Measurements from ENCODE around the gene GDPD5. TPM values are rescaled to one million over a fixed set of nuclear protein-coding genes. Genes with fewer than 3 reads are reported as not detected.
A peak's percentile ranks its signal among the peaks of the same experiment; 100 is the strongest.

Gene GDPD5
- polyA plus RNA-seq, 4 donors: 7.5 to 15.4 (median 11.3) TPM

DNA sequence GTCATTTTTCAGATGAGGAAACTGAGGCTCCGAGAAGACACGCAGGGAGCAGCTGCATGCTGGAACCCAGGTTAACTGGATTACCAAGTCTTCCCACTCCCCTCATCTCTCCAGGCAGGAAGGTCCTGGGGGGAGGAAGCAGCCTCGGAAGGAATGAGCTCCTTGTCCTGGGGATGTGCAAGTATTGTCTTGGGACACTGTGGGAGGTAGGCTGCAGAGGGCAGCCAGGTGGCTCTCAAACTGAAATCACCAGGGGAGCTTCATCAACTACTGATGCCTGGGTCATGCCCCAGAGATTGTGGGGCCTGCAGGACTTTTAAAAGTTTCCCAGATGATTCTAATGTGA lies 7.6 kb downstream of the GDPD5 start:
- no peak for DNase-seq (ENCODE audit: low read depth in 4 of 4, low spot score in 3 of 4)

DNA sequence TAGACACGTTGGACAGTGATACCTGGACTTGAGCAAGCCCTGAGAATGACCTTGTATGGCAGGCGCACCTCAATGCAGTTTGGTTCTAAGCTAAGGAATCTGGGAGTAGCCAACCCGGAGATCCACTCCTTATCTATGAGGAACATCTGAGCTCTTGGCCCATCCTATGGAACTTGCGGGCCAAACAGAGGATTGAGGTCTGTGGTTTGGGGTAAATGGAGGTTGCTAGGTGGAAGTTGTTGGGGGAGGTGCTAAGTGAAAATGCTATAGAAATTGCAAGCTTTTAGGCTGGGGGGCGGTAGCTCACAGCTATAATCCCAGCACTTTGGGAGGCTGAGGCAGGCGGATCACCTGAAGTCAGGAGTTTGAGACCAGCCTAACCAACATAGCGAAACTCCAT lies 8.9 kb downstream of the GDPD5 start:
- no peak for DNase-seq (ENCODE audit: low read depth in 4 of 4, low spot score in 3 of 4)

DNA sequence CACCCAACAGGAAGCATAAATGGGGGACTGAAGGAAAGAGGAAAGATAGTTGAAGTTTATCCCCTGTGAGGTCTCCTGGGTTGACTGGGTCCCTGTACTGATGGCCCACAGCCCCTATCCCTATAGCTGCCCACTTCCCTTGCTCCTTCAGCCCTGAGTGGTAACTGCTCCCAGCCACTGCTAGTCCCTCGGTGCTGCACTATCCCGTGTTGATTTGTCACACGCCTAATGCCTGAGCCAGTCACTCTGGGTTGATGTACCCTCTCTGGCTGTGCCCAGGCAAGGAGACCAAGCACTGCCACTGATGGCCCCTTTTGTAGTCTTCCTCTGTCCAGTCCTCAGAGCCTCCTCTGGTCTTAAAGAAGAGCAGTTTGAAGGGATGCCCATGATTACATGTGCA lies 9.6 kb downstream of the GDPD5 start:
- DNase-seq (ENCODE audit: low read depth in 4 of 4, low spot score in 3 of 4): no peak

DNA sequence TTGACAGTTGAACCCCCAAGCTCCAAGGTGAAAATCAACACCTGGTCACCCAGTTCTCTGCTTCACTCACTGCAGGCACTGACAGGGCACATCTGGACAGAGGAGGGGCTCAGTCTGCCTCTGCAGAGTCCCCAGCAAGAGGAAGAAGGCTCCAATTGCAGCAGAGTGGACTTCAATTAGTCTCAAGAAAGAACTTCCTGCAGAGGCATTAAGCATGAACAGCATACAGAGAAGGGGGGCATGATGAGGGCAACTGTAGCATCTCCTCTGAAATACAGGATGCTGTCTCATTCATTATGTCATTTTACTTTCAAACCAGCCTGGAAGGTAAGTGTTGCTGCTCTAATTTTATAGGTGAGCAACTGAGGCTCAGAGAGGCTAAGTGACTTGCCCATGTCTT lies 11.1 kb downstream of the GDPD5 start:
- no peak for DNase-seq (ENCODE audit: low read depth in 4 of 4, low spot score in 3 of 4)

DNA sequence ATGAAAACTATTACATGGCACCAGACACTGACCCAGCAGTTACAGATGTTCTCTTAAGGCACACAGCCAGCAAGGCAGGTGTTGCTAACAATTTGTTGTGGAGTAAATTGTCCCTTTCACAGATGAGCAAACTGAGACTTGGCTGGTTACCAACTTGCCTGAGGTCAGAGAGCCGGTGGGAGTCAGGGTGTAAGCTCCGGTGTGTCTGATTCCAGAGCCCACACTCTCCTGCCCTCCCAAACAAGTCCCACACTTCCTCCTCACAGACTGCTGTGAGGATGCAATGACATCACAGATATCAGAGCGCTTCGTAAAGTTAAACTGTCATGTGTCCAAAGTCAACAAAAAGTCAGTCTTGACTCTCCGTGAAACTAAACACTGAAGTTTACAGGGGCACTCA lies 12.5 kb downstream of the GDPD5 start:
- no peak for DNase-seq (ENCODE audit: low read depth in 4 of 4, low spot score in 3 of 4)

DNA sequence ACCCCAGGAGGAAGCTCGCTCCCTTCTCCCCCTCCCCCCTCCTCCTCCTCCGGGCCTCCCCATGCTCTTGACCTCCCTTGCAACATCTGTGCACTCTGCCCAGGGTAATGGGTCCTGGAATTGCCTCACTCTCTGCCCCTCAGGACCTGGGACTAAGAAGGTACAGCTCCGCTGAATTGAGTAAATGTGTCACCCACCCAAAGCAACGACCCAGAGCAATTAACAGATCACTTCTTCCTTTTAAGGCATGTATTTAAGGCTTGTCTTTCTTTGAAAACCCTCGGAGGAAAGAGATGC lies 15.1 kb downstream of the GDPD5 start:
- no peak for DNase-seq (ENCODE audit: low read depth in 4 of 4, low spot score in 3 of 4)

DNA sequence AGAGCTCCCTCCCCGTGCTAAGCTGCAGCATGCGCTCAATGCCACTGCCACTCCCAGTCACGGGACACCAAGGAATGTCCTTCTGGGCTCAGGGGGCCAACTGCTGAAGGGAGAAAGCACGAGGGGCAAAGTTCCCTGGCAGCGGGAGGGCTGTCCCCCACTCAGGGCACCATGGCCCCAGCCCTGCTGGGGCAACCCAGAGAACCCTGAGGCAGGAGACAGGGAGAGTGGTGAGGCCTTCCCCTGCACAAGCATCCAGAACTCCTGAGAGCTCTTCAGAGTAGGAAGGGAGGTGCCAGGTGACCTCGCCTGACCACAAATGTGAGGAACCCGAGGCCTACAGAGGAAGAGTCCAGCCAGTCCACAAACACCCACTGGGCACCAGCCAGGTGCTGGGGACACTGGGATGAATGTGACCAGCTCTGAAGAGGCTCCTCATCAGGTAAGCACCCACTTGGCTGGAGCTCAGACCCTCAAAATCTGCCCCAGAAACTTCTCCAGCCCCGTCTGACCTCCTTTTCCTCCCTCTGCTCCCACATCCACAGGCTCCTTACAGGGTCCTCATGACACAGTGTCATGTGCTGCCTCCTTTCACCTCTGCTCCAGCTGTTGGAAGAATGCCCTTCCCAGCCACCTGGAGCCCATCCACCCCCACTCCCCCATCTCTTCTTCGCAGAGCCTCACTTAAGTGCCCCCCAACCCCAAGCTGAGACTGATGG lies 15.6 kb downstream of the GDPD5 start:
- no peak for DNase-seq (ENCODE audit: low read depth in 4 of 4, low spot score in 3 of 4)

DNA sequence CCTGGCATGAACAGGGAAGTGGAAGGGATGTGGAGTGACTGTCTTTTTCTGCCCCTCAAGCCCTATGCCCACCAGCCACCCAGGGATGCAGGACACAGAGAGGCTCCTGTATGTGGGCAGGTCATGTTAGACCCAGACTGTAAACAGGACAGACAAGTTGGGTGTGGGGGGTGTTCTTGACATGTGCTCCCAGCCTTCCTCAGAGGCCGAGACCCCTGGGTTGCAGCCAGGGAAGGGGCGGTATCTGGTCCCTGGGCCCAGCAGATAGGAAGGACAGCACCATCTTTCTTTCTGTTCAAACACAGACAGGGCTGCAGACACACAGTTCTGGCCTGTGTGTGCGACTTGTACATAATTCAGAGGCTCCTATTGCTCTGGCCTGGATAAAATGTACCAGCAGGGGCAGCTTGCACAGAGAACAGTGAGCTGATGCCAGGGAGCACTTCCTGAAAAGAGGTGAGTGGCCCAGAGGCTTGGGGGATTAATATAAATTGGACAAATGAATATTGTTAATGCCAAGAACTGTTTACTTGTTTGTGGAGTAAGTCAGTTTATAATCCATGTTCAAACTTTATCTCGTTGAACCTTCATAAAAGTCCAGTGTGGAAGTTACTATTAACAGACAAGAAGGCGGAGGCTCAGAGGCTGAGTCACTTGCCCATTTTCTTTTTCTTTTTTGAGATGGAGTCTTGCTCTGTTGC lies 16.6 kb downstream of the GDPD5 start:
- no peak for DNase-seq (ENCODE audit: low read depth in 4 of 4, low spot score in 3 of 4)

DNA sequence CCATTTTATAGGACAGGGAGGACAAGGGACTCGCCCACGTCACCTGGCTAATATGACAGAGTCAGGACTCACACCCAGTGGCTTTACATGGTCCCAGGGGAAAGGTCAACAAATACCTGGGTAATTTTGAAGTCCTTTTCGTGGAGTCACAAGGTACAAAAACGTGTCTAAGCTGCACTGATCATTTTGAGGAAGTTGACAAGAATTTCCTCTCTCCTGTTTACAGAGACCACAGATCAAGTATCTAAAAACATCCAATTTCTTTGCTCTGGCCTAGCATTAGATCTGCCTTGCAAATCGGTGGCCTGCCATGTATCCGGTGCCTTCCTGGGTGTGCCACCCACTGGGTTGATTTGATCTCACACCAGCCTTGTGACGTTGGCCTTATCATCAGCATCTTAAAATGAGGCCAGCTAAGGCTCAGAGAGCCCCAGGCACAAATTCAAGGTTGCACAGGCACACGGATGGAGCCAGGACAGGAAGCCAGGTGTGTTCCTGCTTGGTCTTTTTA lies 17.6 kb downstream of the GDPD5 start:
- DNase-seq (ENCODE audit: low read depth in 4 of 4, low spot score in 3 of 4): no peak

DNA sequence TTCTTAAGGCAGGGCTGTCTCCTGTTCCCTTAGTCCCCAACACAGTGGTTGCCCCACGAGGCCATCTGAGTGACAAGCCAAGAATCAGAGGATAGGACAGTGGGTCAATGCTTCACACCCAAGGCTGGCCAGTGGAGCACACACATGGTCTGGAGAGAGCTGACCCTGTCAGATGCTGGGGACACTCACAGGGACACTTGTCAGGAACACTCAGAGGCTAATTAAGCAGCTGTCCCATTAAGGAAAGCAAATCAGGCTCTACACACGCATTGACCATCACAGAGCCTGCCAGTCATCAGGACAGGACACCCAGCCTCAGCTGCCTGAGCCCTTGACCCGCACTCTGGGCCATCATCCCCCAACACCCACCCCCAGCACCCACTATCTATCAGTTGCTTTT lies 18.2 kb downstream of the GDPD5 start:
- DNase-seq (ENCODE audit: low read depth in 4 of 4, low spot score in 3 of 4): no peak

DNA sequence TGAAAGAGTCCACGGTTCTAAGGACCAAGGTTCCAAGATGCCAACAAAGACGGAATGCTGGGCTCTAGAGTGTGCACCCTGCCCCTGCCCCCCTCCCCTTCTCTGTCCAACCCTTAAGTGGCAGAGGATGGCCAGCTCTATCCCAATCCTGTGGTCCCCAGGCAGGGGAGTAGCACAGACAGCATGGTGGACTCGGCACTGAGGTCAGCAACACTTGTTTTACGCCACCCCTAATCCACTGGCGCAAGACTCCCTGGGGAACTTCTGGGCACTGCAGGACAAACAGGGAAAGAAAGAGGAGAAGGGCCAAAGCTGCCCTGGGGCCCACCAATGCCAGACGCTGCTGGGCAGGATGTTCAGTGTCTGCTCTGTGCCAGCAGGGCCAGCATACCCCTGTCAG lies 18.9 kb downstream of the GDPD5 start:
- no peak for DNase-seq (ENCODE audit: low read depth in 4 of 4, low spot score in 3 of 4)

DNA sequence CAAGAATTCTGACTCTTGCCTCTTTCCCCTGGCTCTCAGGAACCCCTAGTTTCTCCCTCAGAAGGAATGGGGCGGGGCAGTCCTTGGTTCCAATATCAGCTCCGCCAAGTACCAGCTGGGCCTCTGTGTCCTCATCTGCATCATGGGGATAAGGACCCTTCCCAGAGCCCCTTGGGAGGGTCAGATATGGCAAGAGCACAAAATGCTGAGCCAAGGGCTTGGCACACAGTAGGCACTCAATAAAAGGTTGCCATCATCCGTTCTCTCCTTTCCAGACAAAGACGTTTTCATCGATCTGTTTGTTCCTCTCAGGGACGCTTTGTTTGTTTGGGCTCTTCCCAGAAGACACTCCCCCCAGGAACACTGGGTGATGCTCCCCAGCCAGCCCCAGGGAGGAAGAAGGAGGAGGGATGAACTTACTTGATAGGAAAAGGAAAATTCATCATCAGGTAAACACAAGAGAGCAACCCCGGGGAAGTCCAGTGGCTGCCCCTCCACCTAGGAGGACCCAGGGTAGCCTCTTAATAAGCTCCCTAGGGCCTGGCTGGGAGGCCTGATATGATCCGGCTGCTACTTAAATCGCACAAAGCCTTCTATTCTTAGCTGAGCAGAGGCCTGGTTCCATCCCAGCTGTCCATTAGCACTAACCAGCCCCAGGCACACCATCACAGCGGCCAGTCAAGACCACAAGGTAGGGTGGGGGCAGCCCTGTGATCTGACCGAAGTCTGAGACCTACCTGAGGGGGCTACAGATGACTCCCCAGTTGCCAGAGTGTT lies 19.6 kb downstream of the GDPD5 start:
- peak in 1 of 4 donors; percentile 39 for DNase-seq (ENCODE audit: low read depth in 4 of 4, low spot score in 3 of 4)

DNA sequence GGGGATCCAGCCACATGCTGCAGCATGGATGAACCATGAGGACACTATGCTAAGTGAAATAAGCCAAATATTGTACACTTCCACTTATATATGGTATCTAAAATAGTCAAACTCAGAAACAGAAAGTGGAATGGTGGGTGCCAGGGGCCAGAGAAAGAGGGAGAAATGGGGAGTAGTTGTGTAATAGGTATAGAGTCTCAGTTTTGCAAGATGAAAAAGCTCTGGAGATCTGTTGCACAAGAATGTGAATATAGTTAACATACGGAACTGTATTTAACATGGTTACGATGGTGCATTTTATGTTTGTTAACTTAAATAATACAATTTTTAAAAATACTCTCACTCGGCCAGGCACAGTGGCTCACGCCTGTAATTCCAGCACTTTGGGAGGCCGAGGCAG lies 21.2 kb downstream of the GDPD5 start:
- no peak for DNase-seq (ENCODE audit: low read depth in 4 of 4, low spot score in 3 of 4)

DNA sequence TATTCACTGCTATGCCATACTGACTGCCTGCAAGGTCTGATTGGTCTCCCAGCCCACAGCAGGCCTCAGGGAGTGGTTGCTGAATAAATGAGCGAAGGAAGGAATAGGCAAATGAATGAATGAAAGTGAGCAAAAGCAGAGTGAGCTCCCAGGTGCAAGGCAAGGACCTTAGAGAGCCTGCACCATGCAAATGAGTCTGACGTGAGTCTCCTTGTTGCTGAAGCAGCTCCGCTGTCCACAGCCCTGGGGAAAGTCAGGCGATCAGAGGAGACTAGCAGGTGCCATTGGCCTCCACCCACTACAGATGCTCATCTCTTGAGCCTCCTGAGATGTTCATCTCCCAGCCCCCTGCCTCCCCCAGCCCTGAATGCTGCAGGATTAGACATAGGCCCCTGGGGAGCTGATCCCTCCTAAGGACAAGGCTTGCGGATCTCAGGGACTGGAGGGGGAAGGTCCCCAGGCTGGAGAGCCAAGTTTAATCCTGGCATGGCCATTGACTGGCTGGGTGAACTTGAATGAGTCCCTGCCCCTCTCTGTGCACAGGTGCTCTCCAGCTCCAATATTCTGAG lies 22.1 kb downstream of the GDPD5 start:
- DNase-seq (ENCODE audit: low read depth in 4 of 4, low spot score in 3 of 4): no peak

DNA sequence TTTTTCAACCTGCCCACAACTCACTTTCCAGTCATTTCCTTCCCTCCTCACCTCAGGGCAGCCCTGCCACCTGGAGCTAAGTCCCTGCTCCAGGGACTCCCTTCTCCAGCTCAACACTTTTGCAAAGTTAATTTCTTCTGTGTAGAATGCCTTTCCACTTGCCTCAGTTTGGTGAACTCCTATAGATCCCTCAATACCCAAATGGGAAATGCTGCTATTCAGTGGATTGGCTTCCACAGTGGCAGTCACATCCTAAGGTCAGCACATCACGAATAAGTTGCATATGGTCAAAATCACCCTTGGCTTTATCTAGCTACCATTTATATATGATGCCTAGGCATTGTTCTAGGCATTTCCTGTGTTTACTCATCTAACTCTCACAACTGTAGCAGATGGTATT lies 23.6 kb downstream of the GDPD5 start:
- no peak for DNase-seq (ENCODE audit: low read depth in 4 of 4, low spot score in 3 of 4)

DNA sequence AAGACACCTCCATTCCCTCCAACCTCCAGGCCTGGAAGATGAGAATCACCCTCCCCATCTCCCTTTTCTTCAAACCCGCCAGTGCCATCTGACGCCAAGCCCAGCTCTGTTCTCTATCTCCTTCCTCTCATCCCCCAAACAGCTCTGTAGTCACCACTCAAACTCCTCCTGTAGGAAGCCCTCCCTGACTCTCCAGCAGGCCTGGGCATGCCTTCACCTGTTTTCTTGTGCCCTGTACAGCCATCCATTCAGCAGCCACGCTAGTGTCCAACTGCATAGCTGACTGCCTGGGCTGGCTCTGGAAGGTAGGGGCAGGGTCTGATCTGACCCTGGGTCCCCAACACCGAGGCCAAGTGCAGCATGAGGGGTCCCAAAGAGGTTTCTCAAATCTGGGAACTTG lies 25.0 kb downstream of the GDPD5 start:
- no peak for DNase-seq (ENCODE audit: low read depth in 4 of 4, low spot score in 3 of 4)

DNA sequence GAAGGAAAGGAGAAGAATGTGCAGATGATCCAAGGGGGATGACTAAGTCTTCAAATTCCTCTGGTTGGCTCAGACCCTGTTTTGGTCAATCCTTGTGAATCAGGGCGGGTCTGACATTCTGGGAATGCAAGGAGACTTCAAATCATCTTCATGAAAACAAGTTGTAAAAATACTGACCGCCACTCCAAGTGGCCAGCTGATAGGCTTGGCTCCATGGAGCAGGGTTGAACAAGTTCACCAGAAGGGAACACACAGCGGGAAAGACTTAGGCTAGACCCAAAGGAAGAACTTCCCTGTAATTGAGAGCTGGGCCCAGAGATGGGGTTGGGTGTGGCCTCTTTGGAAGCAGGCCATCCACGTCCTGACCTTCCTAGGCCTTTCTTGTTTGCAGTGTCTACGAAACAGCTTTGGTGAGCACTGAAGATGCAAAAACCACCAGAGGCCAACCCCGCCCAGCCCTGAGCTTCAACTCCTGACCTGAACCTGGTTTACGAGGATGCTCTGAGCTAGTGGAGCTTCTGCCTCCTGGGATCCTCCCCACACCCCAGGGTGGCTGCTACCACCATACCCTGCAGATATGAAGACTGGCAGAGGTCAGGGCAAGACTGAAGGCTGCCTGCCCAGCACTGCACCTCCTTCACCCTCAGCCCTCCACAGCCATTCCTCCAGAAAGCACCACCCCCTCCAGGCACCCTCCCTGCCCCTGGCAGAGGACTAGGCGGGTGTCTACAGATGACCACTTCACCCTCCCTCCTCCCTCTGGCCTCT lies 26.1 kb downstream of the GDPD5 start:
- no peak for DNase-seq (ENCODE audit: low read depth in 4 of 4, low spot score in 3 of 4)

DNA sequence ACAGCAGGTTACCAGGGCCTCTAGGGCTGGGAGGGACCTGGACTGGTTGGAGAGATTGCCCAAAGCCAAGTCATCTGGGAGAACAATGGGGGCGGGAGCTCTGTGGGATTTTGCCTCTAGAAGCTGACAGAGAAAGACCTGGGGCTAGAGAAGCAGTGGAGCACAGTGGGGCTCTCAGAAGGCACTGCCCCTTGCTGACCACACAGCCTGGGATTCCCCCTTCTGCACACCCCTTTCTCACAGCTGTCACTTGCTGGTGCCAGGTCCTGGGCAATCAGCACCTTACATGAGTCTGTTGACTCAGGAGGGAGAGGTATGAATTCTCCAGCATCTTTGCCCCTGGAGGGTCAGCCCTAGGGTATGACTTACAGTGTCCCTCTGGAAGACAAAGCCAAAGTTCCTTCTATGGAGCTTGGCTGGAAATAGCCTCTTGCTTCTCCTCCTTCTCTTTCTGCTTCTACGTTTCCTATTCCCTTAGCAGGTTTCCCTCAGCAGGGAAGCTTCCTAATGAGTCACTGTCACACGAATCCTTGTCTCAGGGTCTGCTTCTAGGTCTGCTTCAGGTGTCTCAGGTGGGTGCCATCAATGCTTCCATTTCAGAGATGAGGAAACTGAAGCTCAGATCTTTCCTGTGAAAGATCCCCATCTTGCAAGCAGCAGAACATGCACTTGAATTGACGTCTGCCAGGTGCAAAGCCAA lies 27.0 kb downstream of the GDPD5 start:
- DNase-seq (ENCODE audit: low read depth in 4 of 4, low spot score in 3 of 4): no peak

DNA sequence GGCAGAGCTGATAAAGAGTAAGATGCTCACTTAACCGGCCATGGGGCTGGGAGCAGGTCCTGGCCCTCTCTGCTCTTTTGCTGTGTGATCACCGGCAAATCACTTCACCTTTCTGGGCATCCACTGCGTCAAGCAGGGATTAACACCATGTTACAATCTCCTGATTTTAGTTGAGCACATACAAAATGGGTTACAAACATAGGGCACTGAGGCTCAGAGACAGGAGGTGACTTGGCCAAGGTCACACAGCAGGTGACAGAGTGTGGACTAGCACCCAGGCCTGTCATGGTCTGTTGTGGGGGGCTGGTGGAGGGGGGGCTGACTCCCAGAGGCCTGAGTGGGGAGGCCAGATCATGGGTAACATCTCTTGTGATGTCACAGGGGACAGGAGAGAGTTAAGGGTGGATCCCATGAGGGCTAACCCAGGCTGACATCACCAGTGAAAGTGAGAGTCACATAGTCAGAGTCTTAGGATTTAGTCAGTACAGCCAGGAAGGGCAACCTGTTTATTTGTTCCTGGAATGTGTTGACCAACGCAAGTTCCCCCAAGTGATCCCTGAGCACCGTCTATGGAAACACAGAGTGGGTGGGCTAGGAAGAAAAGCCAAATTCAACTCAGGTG lies 27.8 kb downstream of the GDPD5 start:
- DNase-seq (ENCODE audit: low read depth in 4 of 4, low spot score in 3 of 4): no peak

DNA sequence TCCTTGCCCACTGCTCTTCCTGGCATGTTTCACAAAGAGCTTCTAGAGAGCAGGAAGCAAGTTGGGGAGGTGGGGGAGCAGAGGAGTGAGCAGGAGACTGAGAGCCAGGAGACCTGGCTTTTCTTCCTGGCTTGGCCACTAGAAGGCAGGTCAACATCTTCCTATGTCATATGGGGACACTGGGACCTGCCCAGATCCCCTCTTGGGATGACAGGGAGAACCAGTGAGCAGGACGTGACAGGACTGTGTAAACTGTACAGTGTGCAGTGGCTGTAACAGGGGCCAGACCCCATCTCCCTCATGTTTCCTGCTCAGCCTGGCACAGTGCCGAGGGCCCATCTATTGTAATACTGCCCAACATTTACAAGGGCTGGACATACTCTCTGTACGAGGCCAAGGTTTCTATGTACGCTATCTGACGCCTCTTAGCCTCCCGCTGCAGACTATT lies 29.4 kb downstream of the GDPD5 start:
- DNase-seq (ENCODE audit: low read depth in 4 of 4, low spot score in 3 of 4): no peak

Data from left renal pelvis (tissue), 4 donors.